HG02798 (cell line): ENCODE results near the gene PDZRN3.

ENCODE experiments used
- ATAC-seq: cut with Tn5 transposase; IDR thresholded peaks from one replicate; pipeline ENCODE4 v1.9.1; 2021; ENCODE audit warnings: mild to moderate bottlenecking; ENCODE audit not compliant: unreplicated experiment, poor library complexity

PDZRN3 gene

GRCh38 chr3:73624017-73624820, 522 bp downstream of the PDZRN3 start:
- no peak for ATAC-seq

- no peak for ATAC-seq
These were observed 1.4 kb downstream of the PDZRN3 start for GRCh38 chr3:73623346-73623745.

DNA sequence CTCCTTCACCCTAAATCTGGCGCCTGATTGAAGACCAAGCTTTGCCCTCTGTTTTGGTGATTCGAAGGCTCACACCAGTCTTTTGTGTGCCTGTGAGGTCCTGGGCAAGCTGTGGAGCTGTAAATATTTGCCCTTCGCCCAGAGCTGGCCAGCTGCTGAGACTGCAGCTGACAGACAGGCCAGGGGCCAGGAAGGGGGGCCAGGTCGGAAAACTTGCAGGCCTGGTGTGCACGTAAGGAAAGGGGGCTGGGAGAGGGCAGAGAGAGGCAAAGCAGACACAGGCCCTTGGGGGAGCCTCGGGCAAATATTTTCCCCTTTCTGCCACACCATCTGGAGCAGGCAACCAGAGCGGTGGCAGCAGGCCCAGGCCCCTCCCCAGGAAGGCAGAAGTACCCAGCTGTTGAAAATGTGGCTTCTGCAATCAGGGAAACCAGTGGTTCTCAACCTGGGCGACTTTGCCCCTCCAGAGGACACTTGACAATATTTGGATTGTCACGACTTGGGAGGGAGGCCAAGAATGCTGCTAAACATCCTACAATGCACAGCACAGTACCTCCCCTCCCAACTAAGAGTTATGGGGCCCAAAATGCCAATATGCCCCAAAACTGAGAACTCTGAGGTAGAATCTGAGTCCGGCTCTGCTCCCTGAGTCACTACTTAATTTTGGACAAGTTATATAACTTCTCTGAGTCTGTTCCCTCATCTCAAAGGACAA, 2.5 kb downstream of the PDZRN3 start:
- ATAC-seq: no peak

DNA sequence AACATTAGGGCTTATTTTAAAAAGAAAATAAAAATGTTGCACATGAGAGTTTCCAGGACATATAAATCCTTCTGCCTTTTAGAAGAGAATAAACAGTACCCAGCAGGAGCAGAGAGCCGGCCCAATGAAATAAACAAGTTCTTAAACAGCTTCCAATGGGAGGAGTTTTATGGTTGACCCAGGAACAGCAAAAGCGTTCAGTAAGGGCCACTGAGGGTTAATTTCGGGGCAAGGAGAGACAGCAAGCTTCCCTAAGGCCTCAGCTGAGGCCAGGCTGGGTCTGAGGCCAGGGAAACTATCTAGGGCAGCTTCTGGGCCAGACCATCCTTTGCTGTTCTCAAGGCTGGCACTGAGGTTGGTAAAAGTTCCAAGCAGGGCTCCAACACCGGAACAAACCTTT, 3.4 kb downstream of the PDZRN3 start:
- no peak for ATAC-seq

GRCh38 chr3:73618461-73618860, 6.3 kb downstream of the PDZRN3 start:
- no peak for ATAC-seq

GRCh38 chr3:73616056-73616455, 8.7 kb downstream of the PDZRN3 start:
- ATAC-seq: no peak

- no peak for ATAC-seq
These were observed 10.3 kb downstream of the PDZRN3 start for GRCh38 chr3:73614419-73614818.

GRCh38 chr3:73611176-73611575, 13.6 kb downstream of the PDZRN3 start:
- no peak for ATAC-seq

DNA sequence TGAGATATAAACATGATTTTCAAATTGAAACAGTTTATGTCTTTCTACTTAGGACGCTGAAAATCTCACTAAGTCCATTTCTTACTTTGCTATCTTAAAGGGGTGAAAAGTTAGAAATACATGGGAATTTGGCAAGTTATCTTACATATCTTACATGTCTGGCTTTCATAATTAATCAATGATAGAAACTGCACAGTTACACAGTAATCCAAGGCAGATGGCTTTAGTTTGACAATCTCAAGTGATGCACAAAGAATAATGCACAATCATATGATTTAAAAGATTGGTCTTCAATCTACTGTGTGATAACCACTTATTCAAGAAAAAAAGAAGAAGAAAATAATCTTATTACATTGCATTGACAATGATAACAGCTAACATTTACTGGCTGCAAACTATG, 14.2 kb downstream of the PDZRN3 start:
- ATAC-seq: no peak

- no peak for ATAC-seq
These were observed 15.1 kb downstream of the PDZRN3 start for GRCh38 chr3:73609655-73610054.

GRCh38 chr3:73609315-73609641, 15.5 kb downstream of the PDZRN3 start:
- ATAC-seq: no peak

GRCh38 chr3:73608456-73609314, 16.1 kb downstream of the PDZRN3 start:
- ATAC-seq: no peak

GRCh38 chr3:73605861-73606260, 18.9 kb downstream of the PDZRN3 start:
- ATAC-seq: no peak

- ATAC-seq: no peak
These were observed 19.3 kb downstream of the PDZRN3 start for GRCh38 chr3:73605412-73605811.

DNA sequence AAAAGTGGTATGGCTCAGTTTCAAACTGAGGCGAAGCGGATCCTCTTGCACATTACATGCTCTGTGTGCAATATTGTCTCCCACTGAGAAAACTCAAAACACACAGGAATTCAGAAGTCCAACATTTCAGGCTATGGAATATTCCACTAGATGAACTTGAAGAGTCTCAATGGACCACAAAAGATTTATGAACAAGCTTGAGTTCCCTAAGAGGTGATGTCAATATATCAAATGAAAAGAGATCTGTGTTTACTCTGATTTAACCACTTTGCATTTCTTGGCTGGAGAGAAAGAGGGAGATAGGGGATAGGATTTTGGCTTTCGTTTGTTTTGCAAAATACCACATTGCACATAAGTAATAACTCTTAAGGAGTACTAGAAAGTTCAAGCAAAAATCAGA, 20.3 kb downstream of the PDZRN3 start:
- ATAC-seq: no peak

DNA sequence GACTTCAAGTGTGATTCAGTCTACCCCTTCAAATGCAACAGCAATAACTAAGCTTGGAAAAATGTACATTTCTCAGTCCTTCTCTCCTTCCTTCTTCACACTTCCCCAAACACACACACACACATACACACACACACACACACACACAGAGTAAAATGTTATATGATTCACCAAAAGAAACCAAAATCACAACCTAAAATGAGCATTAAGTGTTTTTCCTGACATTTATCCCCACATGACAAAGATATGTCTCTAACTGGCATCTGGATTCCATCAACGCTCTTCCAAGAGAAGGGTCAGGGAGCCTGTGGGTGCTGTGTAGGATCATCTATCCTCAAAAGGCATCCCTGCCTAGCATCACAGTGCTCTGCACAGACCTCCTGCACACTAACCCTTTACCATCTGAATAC, 21.0 kb downstream of the PDZRN3 start:
- no peak for ATAC-seq

DNA sequence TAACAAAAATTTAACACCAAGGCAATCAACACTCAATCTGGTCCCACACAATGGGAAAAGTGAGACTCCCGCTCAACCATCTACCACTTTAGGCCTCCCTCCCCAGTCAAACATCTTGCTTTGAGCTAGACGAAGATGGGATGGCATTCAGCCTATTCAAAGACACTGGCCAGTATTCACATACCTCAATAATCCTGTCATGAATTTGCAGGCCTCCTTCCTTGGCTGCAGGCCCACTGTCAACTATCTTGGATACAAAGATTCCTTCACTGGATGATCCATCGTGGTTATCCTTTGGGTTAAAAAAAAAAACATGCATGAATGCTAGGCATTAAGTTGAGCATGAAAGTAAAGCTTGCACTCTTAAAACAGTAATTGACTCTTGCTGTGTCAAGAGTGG, 22.6 kb downstream of the PDZRN3 start:
- no peak for ATAC-seq

DNA sequence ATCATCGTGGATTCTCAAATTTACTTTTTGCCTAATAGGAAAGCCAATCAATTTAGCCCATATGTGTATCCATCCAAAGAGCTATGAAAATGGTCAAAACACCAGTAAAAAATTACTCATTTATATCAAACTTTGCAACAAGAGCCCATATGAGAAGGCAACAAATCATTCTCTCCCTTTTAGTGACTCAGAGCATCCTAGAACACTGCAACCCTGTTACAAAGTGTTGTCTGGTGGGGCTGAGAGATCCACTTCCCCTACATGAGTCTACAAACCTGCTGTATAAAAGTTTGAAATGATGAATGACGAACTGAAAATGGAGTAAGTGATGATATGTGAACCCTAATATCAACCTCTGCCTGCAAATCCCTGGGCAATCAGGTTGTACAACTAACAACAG, 23.3 kb downstream of the PDZRN3 start:
- no peak for ATAC-seq

DNA sequence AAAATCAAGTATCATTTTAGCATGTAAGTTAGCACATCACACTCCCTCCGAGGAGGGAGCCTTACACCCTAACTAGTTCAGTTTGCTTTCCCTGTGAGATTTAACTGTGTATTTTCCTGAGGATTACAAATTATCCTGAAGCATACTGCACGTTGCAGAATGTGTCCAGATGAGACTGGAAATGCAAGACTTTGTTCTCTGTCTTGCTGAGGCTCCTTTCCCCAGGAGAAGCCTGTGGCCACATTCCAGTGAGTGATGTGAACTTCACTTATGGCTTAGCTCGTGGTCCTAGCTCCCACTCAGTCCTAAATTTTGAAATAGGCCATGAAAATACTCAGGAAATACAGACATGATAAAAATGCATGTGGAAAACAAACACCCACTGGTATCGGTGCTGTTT, 23.7 kb downstream of the PDZRN3 start:
- ATAC-seq: no peak

DNA sequence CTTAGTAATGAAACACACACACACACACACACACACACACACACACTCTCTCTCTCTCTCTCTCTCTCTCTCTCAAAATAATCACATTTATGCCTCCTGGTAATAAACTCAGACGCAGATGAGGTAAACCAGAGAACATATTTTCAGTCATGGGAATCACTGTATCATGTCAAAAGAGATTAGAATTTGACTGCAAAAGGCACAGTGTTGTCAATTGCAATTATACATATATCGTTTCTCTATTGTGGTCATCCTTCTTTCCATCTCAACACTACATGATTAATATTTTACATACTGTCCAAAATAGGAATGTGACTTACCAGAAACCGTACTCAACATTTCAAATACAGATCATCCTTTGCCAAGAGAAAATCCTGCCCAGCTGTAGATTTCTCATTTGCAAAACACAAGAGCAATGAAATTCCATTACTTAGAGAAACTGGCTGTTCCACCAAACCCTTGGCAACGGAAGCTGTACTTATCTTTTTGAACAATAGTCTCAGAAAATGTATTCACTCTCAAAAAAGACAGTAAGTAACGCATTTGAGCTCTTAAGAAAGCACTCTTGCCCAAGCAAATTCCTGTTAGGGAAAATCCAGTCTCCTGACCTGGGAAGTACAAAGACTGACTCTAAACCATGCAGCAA, 24.3 kb downstream of the PDZRN3 start:
- no peak for ATAC-seq

GRCh38 chr3:73599605-73600004, 25.1 kb downstream of the PDZRN3 start:
- no peak for ATAC-seq
